Breast epithelium (tissue), 4 donors: ENCODE results near the gene GLCCI1. TPM values are rescaled to one million over a fixed set of nuclear protein-coding genes. Genes with fewer than 3 reads are reported as not detected.

ENCODE experiments used
- DNase-seq, 2 donors: peaks; one replicate each; pipeline ENCODE4 v3.0.0-alpha.2; 2019; ENCODE audit warnings: low spot score in 2 of 2
- H3K27ac ChIP-seq, 2 donors: fragments of 200-600 bp; sonication (generic) in 1 of 2; one replicate each; pipeline ENCODE4 v1.5.1; 2016 to 2019; ENCODE audit warnings: mild to moderate bottlenecking in 1 of 2
- H3K27me3 ChIP-seq, 2 donors: fragments of 200-600 bp; sonication (generic) in 1 of 2; one replicate each; pipeline versions ENCODE4 v1.5.1 to v1.6.0; 2017 to 2019; ENCODE audit warnings: control low read depth in 1 of 2, mild to moderate bottlenecking in 1 of 2
- H3K36me3 ChIP-seq: fragments of 200-600 bp; one replicate; pipeline ENCODE4 v1.5.1; 2019
- H3K4me1 ChIP-seq, 2 donors: fragments of 200-600 bp; sonication (generic); one replicate each; pipeline ENCODE4 v1.5.1; 2016 to 2019; ENCODE audit warnings: control low read depth in 1 of 2
- H3K4me3 ChIP-seq, 3 donors: fragments of 200-600 bp; sonication (generic); 1 replicate in 2 of 3; 2 replicates in 1 of 3; pipeline ENCODE4 v1.5.1; 2016 to 2019; ENCODE audit warnings: mild to moderate bottlenecking in 3 of 3, moderate library complexity in 2 of 3
- H3K9me3 ChIP-seq, 2 donors: fragments of 200-600 bp; sonication (generic) in 1 of 2; one replicate each; pipeline ENCODE4 v1.5.1; 2016 to 2019; ENCODE audit warnings: control low read depth in 1 of 2
- POLR2A ChIP-seq: fragments of 450-650 bp; IDR thresholded peaks from one replicate; pipeline ENCODE4 v1.6.1; 2016; ENCODE audit warnings: antibody characterized with exemption, mild to moderate bottlenecking, moderate library complexity
- POLR2AphosphoS5 ChIP-seq, 3 donors: sonication (generic); formaldehyde crosslinking; IDR thresholded peaks; one replicate each; pipeline ENCODE4 v1.6.1; 2017; ENCODE audit warnings: antibody characterized with exemption in 3 of 3
- intact Hi-C: fragments of 100-400 bp; cut with DNase I; formaldehyde crosslinking; loops from one replicate; pipeline ENCODE4 v1.15.1; 2023; ENCODE audit warnings: low total_unique reads
- total RNA-seq, 3 donors: library from RNA; depleted of rRNA; stranded (reverse); fragments of >200 nt; gene quantifications; one replicate each; pipeline ENCODE4 v1.1.0, GENCODE V29; 2016
- TF ChIP-seq, protein P1 (sequence below), 3 donors: fragments of 450-650 bp; IDR thresholded peaks; one replicate each; pipeline ENCODE4 v1.5.1; 2016 to 2017; ENCODE audit warnings: antibody characterized with exemption in 3 of 3, mild to moderate bottlenecking in 3 of 3, moderate library complexity in 3 of 3

Gene GLCCI1
- total RNA-seq, 3 donors from 2014 or later = 11.7 to 29.1 (median 18.4) TPM

DNA sequence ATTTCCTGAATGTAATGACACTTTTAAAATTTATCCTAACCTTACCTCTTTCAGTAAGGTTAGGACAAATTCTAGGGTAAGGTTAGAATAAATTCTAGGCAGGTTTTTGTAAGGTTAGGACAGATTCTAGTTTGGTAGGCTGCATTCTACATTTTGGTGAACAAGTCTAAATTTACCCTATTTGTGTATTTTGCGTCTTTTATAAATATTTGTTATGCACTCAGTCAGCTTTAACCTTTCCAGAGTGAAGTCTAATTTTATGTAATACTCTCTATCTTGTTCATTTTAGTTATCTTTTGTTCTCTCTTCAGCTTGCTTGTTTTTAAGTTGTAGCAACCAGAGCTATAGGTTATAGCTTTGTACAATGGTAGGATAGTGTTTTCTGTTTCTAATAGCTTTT, 54.0 kb downstream of the GLCCI1 start:
- peaks cover 0 to 8% of the 10 kb centered on the region in 2 donors for H3K9me3 ChIP-seq
- no peaks in the 10 kb centered on the region for H3K27me3 ChIP-seq
- intact Hi-C loops = no loop called here
- DNase-seq = no peak
- no peak for TF ChIP-seq POLR2A
- TF ChIP-seq, protein P1, sequence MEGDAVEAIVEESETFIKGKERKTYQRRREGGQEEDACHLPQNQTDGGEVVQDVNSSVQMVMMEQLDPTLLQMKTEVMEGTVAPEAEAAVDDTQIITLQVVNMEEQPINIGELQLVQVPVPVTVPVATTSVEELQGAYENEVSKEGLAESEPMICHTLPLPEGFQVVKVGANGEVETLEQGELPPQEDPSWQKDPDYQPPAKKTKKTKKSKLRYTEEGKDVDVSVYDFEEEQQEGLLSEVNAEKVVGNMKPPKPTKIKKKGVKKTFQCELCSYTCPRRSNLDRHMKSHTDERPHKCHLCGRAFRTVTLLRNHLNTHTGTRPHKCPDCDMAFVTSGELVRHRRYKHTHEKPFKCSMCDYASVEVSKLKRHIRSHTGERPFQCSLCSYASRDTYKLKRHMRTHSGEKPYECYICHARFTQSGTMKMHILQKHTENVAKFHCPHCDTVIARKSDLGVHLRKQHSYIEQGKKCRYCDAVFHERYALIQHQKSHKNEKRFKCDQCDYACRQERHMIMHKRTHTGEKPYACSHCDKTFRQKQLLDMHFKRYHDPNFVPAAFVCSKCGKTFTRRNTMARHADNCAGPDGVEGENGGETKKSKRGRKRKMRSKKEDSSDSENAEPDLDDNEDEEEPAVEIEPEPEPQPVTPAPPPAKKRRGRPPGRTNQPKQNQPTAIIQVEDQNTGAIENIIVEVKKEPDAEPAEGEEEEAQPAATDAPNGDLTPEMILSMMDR (IDR thresholded peaks at IDR 0.05) = no peak
- no peak for TF ChIP-seq POLR2AphosphoS5 (IDR thresholded peaks at IDR 0.05)
- no peak overlapping the region for H3K4me3 ChIP-seq
- H3K36me3 ChIP-seq = no peaks in the 10 kb centered on the region
- H3K27ac ChIP-seq = no peak overlapping the region
- H3K4me1 ChIP-seq = no peaks in the 10 kb centered on the region

DNA sequence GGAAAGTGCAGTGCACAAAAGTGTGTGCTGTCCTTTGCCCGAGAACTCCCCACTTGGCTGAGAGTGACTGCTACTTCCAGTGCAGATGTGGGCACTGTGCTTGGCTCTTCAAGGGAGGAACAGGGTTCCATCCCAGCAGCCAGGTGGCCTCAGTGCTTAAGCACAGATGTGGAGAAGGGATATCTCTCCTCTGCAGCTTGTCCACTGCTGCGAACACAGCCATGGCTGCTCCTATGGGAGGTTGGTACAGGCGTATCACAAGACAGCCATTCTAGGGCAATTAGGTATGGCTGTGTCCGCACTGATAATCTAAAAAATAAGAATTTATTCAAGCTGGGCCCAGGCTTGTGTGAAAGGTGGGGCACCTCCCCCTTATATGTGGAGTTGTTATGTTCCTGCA, 66.6 kb downstream of the GLCCI1 start:
- no peak overlapping the region for H3K4me3 ChIP-seq
- H3K36me3 ChIP-seq = no peaks in the 10 kb centered on the region
- peaks cover 0 to 12% of the 10 kb centered on the region in 2 donors for H3K9me3 ChIP-seq
- H3K4me1 ChIP-seq = no peaks in the 10 kb centered on the region
- intact Hi-C loops = no loop called here
- TF ChIP-seq, protein P1 (IDR thresholded peaks at IDR 0.05) = no peak
- TF ChIP-seq POLR2AphosphoS5 (IDR thresholded peaks at IDR 0.05) (no peak), POLR2A (no peak)
- H3K27me3 ChIP-seq = no peaks in the 10 kb centered on the region
- no peak overlapping the region for H3K27ac ChIP-seq
- DNase-seq = no peak

DNA sequence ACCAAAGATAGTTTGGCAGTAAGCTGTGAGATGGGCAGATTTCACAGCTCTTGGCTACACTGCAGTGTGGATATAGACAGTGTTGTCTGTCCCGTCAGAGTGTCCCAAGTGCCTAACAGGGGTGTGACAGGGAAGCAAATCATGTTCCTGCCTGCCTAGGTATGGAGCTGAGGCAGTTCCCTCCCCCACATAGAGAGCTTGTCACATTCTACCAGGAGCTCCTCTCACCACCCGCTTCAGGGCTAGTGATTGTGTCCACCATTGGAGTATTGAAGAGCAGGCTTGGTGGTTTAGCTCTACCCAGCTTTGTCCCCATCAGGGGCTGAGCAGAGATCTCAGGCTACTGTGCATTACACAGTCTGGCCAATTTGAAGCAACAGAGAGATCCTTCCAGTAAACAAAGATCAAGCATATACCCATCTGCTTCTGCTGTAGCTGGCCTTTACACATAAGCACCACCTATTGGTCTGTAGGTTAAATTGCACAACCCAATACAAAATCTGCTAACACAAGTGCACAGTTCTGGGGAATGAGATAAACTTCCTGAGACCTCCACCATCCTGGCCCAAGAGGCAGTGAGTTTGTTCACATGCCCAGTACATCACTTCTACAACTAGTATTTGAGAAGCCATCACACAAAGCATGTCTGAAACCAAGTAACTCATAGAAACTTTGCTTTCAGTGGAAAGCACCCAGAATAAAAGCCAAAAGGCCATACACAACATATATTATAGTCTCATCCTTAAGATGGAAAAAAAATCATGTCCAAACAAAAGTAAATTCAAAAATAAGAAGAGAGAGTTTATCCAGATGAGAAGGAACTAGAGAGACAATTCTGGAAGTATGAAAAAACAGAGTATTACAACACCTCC, 67.3 kb downstream of the GLCCI1 start:
- Histone ChIP-seq H3K36me3 (no peaks in the 10 kb centered on the region), H3K4me3 (no peak overlapping the region), H3K4me1 (no peaks in the 10 kb centered on the region), H3K27ac (no peak overlapping the region), H3K9me3 (peaks cover 0 to 12% of the 10 kb centered on the region in 2 donors), H3K27me3 (no peaks in the 10 kb centered on the region)
- TF ChIP-seq, protein P1 (IDR thresholded peaks at IDR 0.05) = peak in 1 of 3 donors; percentile 39
- TF ChIP-seq POLR2AphosphoS5 (IDR thresholded peaks at IDR 0.05) = no peak
- DNase-seq = no peak
- intact Hi-C loops = no loop called here

DNA sequence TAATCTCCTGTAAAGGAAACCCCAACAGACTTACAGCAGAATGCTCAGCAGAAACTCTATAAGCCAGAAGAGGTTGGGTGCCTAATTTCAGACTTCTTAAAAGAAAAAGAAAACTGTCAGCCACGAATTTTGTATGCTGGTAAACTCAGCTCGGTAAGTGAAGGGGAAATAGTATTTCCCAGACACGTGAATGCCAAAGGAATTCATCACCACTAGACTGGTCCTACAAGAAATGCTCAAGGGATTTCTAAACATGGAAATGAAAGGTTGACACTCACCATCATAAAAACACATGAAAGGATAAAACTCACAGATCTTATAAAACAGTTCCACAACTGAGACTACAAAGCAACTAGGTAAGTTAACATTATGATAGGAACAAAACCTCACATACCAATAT, 68.6 kb downstream of the GLCCI1 start:
- Histone ChIP-seq H3K4me1 (no peaks in the 10 kb centered on the region), H3K27me3 (no peaks in the 10 kb centered on the region), H3K27ac (no peak overlapping the region), H3K4me3 (no peak overlapping the region), H3K36me3 (no peaks in the 10 kb centered on the region), H3K9me3 (peaks cover 0 to 12% of the 10 kb centered on the region in 2 donors)
- DNase-seq = no peak
- intact Hi-C loops = no loop called here
- no peak for TF ChIP-seq POLR2A
- TF ChIP-seq POLR2AphosphoS5 (IDR thresholded peaks at IDR 0.05) = no peak
- TF ChIP-seq, protein P1 (IDR thresholded peaks at IDR 0.05) = no peak

DNA sequence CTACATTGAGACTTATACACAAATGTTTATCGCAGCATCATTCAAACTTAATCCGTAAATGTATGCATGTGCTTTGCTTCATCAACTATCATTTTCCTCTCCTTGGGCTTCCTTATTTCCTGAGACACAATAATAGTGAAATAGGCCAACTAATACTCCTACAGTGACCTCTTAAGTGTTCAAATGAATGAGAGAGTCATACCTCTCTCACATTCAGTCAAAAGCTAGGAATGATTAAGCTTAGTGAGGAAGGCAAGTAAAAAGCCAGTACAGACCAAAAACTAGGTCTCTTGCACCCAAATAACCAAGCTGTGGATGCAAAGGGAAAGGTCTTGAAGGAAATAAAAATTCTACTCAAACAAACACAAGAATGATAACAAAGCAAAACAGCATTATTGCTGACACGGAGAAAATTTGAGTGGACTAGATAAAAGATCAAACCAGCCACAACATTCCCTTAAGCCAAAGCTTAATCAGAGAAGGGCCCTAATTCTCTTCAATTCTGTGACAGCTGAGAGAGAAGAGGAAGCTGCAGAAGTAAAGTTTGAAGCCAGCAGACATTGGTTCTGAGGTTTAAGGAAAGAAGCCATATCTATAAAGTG, 72.3 kb downstream of the GLCCI1 start:
- Histone ChIP-seq H3K27me3 (no peaks in the 10 kb centered on the region), H3K36me3 (no peaks in the 10 kb centered on the region), H3K9me3 (peaks cover 0 to 6% of the 10 kb centered on the region in 2 donors), H3K27ac (no peak overlapping the region), H3K4me3 (no peak overlapping the region), H3K4me1 (no peaks in the 10 kb centered on the region)
- no peak for TF ChIP-seq POLR2A
- TF ChIP-seq, protein P1 (IDR thresholded peaks at IDR 0.05) = no peak
- TF ChIP-seq POLR2AphosphoS5 (IDR thresholded peaks at IDR 0.05) = no peak
- intact Hi-C loops = no loop called here
- no peak for DNase-seq
